Fibroblast of lung (primary cell): ENCODE data around the gene HGFAC. TPM values are rescaled to one million over a fixed set of nuclear protein-coding genes. Genes with fewer than 3 reads are reported as not detected.

Experiments used
- DNase-seq, 2 donors: peaks; one replicate each; pipeline versions ENCODE4 v3.0.0 to v3.0.0-alpha.2; 2010; ENCODE audit warnings: low read depth in 2 of 2
- H2AFZ ChIP-seq: 2 replicates; pipeline ENCODE4 v1.5.1; 2012; ENCODE audit warnings: low read length, control low read depth, inconsistent platforms
- H3K27ac ChIP-seq: 2 replicates; pipeline ENCODE4 v1.5.1; 2011; ENCODE audit warnings: low read length, control low read depth; ENCODE audit not compliant: insufficient read depth
- H3K27me3 ChIP-seq: 2 replicates; pipeline ENCODE4 v1.5.1; 2011; ENCODE audit warnings: mild to moderate bottlenecking, low read length; ENCODE audit not compliant: control insufficient read depth, insufficient read depth
- H3K36me3 ChIP-seq: 2 replicates; pipeline ENCODE4 v1.5.1; 2011; ENCODE audit warnings: low read length; ENCODE audit not compliant: control insufficient read depth, insufficient read depth
- H3K4me1 ChIP-seq: 2 replicates; pipeline ENCODE4 v1.5.1; 2011; ENCODE audit warnings: low read length; ENCODE audit not compliant: control insufficient read depth, insufficient read depth; ENCODE audit errors: extremely low read depth
- H3K4me2 ChIP-seq: 2 replicates; pipeline ENCODE4 v1.5.1; 2011; ENCODE audit warnings: low read length, control low read depth; ENCODE audit not compliant: insufficient read depth; ENCODE audit errors: extremely low read depth
- H3K4me3 ChIP-seq, 4 experiments: fragments of 200-600 bp in 1 of 4; sonication (generic) in 1 of 4; replicated peaks in 1 of 4; 2 replicates each; pipeline ENCODE4 v1.5.1; 2011 to 2016; ENCODE audit warnings: low read length in 4 of 4, low read depth in 3 of 4, mild to moderate bottlenecking in 3 of 4, control low read depth in 2 of 4, inconsistent platforms in 1 of 4, mixed read lengths in 1 of 4; ENCODE audit not compliant: insufficient read depth in 1 of 4; ENCODE audit errors: control extremely low read depth in 1 of 4
- H3K79me2 ChIP-seq: 2 replicates; pipeline ENCODE4 v1.5.1; 2012; ENCODE audit warnings: mild to moderate bottlenecking, low read length, inconsistent platforms; ENCODE audit not compliant: control insufficient read depth, insufficient read depth
- H3K9ac ChIP-seq: 2 replicates; pipeline ENCODE4 v1.5.1; 2011; ENCODE audit warnings: mild to moderate bottlenecking, low read length, control low read depth; ENCODE audit not compliant: insufficient read depth
- H3K9me3 ChIP-seq: 2 replicates; pipeline ENCODE4 v1.5.1; 2012; ENCODE audit warnings: low read depth, low read length; ENCODE audit not compliant: control insufficient read depth, insufficient read depth
- H4K20me1 ChIP-seq: 2 replicates; pipeline ENCODE4 v1.5.1; 2011; ENCODE audit warnings: low read length; ENCODE audit not compliant: control insufficient read depth, insufficient read depth; ENCODE audit errors: extremely low read depth
- EZH2 ChIP-seq: IDR thresholded peaks from 2 replicates; pipeline ENCODE4 v1.5.1; 2012; ENCODE audit warnings: low read length, control low read depth, mild to moderate bottlenecking; ENCODE audit errors: missing control alignments
- polyA plus RNA-seq, 2 donors: library from polyadenylated mRNA; depleted of rRNA in 1 of 2; stranded (reverse) in 1 of 2; unstranded in 1 of 2; fragments of >200 nt; gene quantifications; 2 replicates each; pipeline ENCODE4 v1.2.1, GENCODE V29; 2011 to 2012; ENCODE audit warnings: missing spikeins in 1 of 2
- total RNA-seq: library from RNA; depleted of rRNA; stranded (reverse); fragments of >200 nt; gene quantifications from 2 replicates; pipeline ENCODE4 v1.2.1, GENCODE V29; 2014
- TF ChIP-seq, protein P1 (sequence below), 2 donors: IDR thresholded peaks in 1 of 2; conservative IDR thresholded peaks in 1 of 2; 1 replicate in 1 of 2; 2 replicates in 1 of 2; pipeline ENCODE4 v1.5.1; 2011 to 2012; ENCODE audit warnings: low read length in 2 of 2, control low read depth in 1 of 2, inconsistent platforms in 1 of 2, low read depth in 1 of 2, mild to moderate bottlenecking in 1 of 2

HGFAC gene
- total and polyA plus RNA-seq, 2 donors (not counting 1 experiment from before 2014, with no cell fraction given): 0.33 TPM; not detected in 1

GRCh38 chr4:3493720-3494461 lies 52.1 kb downstream of the HGFAC start:
- H3K4me3 ChIP-seq: no peak overlapping the region

DNA sequence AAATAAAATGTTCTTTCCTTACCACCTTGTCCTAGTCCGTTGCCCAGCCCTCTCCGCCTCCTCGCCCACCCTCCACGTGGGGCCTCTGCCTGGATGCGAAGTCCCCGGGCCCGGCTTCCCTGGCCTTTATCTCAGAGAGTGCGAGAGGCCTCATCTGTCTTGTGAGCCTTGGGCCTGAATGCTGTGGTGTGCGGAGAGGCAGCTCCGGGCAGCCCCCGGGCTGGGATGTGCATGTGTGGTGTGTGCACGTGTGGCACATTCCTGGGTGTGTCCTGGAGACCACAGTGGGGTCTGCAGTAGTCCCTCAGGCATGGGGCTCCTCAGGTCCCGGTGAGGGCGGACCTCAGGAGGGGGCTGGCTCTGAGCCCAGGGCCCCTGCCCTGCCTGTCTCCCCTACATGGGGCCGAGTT lies 52.7 kb downstream of the HGFAC start:
- Histone ChIP-seq H3K9ac (no peak overlapping the region), H3K36me3 (no peaks in the 10 kb centered on the region), H3K27ac (no peak overlapping the region), H3K4me1 (no peaks in the 10 kb centered on the region), H3K79me2 (no peaks in the 10 kb centered on the region), H3K27me3 (peaks cover 24% of the 10 kb centered on the region), H4K20me1 (no peaks in the 10 kb centered on the region), H3K4me2 (no peak overlapping the region), H3K4me3 (no peak overlapping the region), H2AFZ (no peak overlapping the region), H3K9me3 (no peaks in the 10 kb centered on the region)
- no peak for DNase-seq
- TF ChIP-seq, protein P1, sequence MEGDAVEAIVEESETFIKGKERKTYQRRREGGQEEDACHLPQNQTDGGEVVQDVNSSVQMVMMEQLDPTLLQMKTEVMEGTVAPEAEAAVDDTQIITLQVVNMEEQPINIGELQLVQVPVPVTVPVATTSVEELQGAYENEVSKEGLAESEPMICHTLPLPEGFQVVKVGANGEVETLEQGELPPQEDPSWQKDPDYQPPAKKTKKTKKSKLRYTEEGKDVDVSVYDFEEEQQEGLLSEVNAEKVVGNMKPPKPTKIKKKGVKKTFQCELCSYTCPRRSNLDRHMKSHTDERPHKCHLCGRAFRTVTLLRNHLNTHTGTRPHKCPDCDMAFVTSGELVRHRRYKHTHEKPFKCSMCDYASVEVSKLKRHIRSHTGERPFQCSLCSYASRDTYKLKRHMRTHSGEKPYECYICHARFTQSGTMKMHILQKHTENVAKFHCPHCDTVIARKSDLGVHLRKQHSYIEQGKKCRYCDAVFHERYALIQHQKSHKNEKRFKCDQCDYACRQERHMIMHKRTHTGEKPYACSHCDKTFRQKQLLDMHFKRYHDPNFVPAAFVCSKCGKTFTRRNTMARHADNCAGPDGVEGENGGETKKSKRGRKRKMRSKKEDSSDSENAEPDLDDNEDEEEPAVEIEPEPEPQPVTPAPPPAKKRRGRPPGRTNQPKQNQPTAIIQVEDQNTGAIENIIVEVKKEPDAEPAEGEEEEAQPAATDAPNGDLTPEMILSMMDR (conservative IDR thresholded peaks at IDR 0.05 in 1 of 2, IDR thresholded peaks at IDR 0.05 in 1 of 2; ENCODE audit: low read depth in 1 of 2, low read length in 2 of 2): no peak
- no peak for TF ChIP-seq EZH2

More at GRCh38 chr4:3493720-3494461, 52.1 kb downstream of the HGFAC start:
- DNase-seq: no peak
- no peaks in the 10 kb centered on the region for H3K36me3 ChIP-seq
- H2AFZ ChIP-seq: no peak overlapping the region
- H3K9me3 ChIP-seq: no peaks in the 10 kb centered on the region
- no peak overlapping the region for H3K4me2 ChIP-seq
- peaks cover 24% of the 10 kb centered on the region for H3K27me3 ChIP-seq
- H3K79me2 ChIP-seq: no peaks in the 10 kb centered on the region
- H4K20me1 ChIP-seq: no peaks in the 10 kb centered on the region
- H3K9ac ChIP-seq: no peak overlapping the region
- no peak overlapping the region for H3K27ac ChIP-seq
- no peak for TF ChIP-seq EZH2
- TF ChIP-seq, protein P1 (conservative IDR thresholded peaks at IDR 0.05 in 1 of 2, IDR thresholded peaks at IDR 0.05 in 1 of 2; ENCODE audit: low read depth in 1 of 2, low read length in 2 of 2): no peak
- H3K4me1 ChIP-seq: no peaks in the 10 kb centered on the region

DNA sequence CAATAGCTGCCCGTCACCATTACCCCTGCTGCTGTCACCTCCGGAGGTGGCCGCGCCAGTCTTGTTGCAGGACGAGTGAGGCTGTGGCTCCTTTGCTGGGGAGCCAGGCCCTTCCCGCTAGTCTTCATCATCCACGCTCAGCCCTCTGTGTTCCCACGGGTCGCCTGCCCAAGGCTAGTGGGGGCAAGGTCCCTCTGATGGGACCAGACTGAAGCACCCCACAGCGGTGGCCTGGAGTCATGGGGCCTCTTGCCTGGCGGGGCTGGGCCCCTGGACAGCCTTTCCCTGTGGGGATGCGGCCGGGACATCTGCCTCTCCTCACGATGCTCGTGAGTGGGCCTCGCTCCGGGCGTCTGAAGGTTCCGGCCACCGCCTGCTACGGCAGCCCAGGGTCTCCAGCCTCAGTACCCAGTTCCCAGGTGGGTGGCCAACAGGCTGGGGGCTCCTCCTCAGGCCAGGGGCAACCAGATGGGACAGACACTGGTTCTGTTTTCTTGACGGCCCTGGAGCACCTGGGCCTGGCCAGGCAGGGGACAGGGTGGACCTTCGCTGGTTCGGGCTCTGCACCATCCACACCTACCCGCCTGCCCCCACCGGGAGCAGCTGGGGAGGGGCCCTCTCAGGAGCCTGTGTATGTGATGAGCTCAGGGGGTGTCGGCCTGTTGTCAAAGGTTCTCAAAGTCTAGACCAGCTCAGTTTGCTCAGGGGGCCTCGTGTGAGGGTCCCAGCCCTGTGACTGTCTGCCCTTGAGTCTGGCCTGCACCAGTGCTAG lies 53.6 kb downstream of the HGFAC start:
- Histone ChIP-seq H3K4me1 (no peaks in the 10 kb centered on the region), H3K9me3 (no peaks in the 10 kb centered on the region), H3K27ac (no peak overlapping the region), H3K27me3 (peaks cover 24% of the 10 kb centered on the region), H3K4me3 (no peak overlapping the region), H2AFZ (no peak overlapping the region), H3K4me2 (no peak overlapping the region), H3K36me3 (no peaks in the 10 kb centered on the region), H3K9ac (no peak overlapping the region), H4K20me1 (no peaks in the 10 kb centered on the region), H3K79me2 (no peaks in the 10 kb centered on the region)
- no peak for DNase-seq
- TF ChIP-seq EZH2: no peak
- TF ChIP-seq, protein P1 (conservative IDR thresholded peaks at IDR 0.05 in 1 of 2, IDR thresholded peaks at IDR 0.05 in 1 of 2; ENCODE audit: low read depth in 1 of 2, low read length in 2 of 2): no peak
